ENCODE results near the gene TENT5A. TPM values are rescaled to one million over a fixed set of nuclear protein-coding genes. Genes with fewer than 3 reads are reported as not detected.

The TENT5A gene
- total RNA-seq, 1 donor from 2014 or later = 9.2 TPM

DNA sequence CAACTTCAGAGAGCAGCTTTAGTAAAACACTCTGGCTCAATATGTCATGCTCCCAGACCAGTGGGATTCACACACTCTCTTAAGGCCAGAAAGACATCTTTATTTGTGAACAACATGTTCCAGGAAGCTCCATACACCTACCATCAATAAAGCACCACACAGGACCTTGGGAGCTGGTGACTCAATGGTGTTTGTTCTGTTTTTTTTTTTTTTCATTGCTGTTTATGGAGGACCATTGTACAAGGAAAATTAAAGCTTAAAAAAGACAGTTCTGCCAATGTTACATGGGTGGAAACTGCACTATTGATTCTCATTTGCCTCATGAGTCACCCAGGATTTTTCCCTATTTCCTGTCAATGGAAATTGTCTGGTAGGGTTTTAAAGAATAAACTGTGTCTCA, 36.3 kb upstream of the TENT5A start:
- TF ChIP-seq, protein P1, sequence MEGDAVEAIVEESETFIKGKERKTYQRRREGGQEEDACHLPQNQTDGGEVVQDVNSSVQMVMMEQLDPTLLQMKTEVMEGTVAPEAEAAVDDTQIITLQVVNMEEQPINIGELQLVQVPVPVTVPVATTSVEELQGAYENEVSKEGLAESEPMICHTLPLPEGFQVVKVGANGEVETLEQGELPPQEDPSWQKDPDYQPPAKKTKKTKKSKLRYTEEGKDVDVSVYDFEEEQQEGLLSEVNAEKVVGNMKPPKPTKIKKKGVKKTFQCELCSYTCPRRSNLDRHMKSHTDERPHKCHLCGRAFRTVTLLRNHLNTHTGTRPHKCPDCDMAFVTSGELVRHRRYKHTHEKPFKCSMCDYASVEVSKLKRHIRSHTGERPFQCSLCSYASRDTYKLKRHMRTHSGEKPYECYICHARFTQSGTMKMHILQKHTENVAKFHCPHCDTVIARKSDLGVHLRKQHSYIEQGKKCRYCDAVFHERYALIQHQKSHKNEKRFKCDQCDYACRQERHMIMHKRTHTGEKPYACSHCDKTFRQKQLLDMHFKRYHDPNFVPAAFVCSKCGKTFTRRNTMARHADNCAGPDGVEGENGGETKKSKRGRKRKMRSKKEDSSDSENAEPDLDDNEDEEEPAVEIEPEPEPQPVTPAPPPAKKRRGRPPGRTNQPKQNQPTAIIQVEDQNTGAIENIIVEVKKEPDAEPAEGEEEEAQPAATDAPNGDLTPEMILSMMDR (IDR thresholded peaks at IDR 0.05; ENCODE audit: insufficient read depth, low read length, severe bottlenecking) = no peak
- H3K27me3 ChIP-seq (ENCODE audit: control insufficient read depth, insufficient read depth, low read length) = no peaks in the 10 kb centered on the region
- H3K36me3 ChIP-seq (ENCODE audit: control insufficient read depth, insufficient read depth, low read length) = no peaks in the 10 kb centered on the region
- DNase-seq (ENCODE audit: low read depth) (peak; percentile 21), FAIRE-seq (no peak)
- H3K4me3 ChIP-seq (ENCODE audit: low read depth, low read length) = no peak overlapping the region

DNA sequence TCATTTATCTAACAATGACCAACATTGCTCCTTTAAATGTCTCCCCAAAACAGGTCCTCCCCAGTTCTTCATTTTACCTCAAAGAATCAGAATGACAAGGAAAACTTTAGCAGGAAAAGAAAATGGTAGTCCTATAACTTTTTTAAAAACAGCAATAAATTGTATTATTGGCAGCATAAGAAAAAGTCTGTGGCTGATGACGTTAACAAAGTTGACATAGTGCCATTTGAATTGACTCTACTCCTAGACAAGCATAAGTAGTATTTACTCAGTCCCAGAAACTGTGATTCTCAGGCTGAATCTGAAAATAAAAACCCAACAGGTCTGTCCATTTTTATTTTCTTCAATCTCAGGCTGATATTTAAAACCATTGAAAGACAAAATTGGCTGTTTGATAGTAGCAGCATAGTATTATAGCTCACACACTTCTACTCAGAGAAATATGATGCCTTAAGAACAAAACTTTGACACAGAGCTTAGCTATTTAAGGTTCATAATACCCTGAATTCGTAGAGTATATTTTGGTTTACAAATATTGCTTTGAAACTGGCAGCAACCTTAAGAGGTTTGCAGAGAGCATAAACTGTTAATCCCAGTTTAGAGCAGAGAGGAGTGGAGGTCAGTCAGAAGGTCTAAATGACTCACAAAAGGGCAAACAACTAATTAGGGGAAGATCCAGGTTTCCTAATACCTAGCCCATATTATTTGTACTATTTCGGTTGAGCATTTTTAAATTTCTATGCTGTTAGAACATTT, 35.0 kb upstream of the TENT5A start:
- H3K36me3 ChIP-seq (ENCODE audit: control insufficient read depth, insufficient read depth, low read length) = no peaks in the 10 kb centered on the region
- TF ChIP-seq, protein P1 (IDR thresholded peaks at IDR 0.05; ENCODE audit: insufficient read depth, low read length, severe bottlenecking) = no peak
- H3K4me3 ChIP-seq (ENCODE audit: low read depth, low read length) = no peak overlapping the region
- DNase-seq (ENCODE audit: low read depth) (peak; percentile 40), FAIRE-seq (no peak)
- no peaks in the 10 kb centered on the region for H3K27me3 ChIP-seq (ENCODE audit: control insufficient read depth, insufficient read depth, low read length)

DNA sequence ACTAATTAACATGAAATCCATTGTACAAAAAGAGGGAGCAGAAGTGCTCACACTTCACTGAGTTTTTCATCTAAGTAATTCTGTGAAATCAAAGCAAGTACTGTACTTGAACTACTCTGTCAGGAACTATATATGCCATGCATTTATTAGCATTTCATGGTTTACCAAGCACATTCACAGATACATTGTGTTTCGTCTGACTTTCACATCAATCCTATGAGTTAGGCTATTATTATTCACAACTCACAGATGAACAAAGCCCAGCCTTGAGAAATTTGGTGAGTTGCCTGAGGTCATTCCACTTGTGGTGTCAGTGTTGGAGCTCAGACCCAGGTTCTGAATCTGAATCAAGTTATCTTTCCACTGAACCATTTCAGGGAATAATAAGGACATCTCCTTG, 33.7 kb upstream of the TENT5A start:
- DNase-seq (ENCODE audit: low read depth) (no peak), FAIRE-seq (no peak)
- Histone ChIP-seq H3K36me3 (ENCODE audit: control insufficient read depth, insufficient read depth, low read length) (no peaks in the 10 kb centered on the region), H3K27me3 (ENCODE audit: control insufficient read depth, insufficient read depth, low read length) (no peaks in the 10 kb centered on the region), H3K4me3 (ENCODE audit: low read depth, low read length) (no peak overlapping the region)
- TF ChIP-seq, protein P1 (IDR thresholded peaks at IDR 0.05; ENCODE audit: insufficient read depth, low read length, severe bottlenecking) = no peak

DNA sequence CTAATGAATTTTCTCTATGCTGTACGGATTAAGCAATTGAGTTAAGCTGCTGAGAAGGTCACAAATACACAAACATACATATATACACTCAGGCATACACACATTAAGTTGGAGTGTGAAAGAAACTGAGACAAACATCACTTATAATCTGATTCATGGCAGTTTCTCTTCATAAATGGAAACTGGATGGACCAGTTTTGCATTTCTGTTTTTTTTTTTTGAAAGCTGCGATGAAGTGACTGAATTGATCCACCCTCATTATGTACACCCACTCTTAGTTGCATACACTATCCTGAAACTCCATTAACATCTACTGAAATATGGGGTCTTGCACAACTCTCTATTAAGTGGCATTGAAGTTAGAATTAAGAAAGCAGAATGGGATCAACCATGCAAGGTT, 32.9 kb upstream of the TENT5A start:
- TF ChIP-seq, protein P1 (IDR thresholded peaks at IDR 0.05; ENCODE audit: insufficient read depth, low read length, severe bottlenecking) = no peak
- no peaks in the 10 kb centered on the region for H3K36me3 ChIP-seq (ENCODE audit: control insufficient read depth, insufficient read depth, low read length)
- no peak overlapping the region for H3K4me3 ChIP-seq (ENCODE audit: low read depth, low read length)
- no peaks in the 10 kb centered on the region for H3K27me3 ChIP-seq (ENCODE audit: control insufficient read depth, insufficient read depth, low read length)
- peak; percentile 73 for DNase-seq (ENCODE audit: low read depth)
- no peak for FAIRE-seq

DNA sequence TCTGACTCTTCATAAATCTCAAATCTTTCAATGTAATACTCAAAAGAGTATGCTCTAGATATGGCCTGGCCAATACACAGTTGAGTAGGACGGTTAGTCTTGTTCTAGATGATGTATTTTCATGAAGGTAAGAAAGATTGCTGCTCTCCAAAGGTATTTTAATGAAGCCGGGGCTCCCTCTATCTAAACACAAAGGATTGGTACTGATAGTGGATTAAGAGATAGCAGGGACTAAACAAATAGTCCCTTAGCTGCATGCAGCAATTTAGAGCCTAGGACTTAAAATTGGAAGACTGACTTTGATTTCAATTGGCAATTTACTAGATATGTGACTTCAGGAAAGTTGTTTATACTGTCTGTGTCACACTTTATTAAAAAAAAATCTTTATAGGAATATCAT, 31.4 kb upstream of the TENT5A start:
- Histone ChIP-seq H3K27me3 (ENCODE audit: control insufficient read depth, insufficient read depth, low read length) (no peaks in the 10 kb centered on the region), H3K4me3 (ENCODE audit: low read depth, low read length) (no peak overlapping the region), H3K36me3 (ENCODE audit: control insufficient read depth, insufficient read depth, low read length) (no peaks in the 10 kb centered on the region)
- no peak for DNase-seq (ENCODE audit: low read depth)
- no peak for FAIRE-seq
- TF ChIP-seq, protein P1 (IDR thresholded peaks at IDR 0.05; ENCODE audit: insufficient read depth, low read length, severe bottlenecking) = no peak

DNA sequence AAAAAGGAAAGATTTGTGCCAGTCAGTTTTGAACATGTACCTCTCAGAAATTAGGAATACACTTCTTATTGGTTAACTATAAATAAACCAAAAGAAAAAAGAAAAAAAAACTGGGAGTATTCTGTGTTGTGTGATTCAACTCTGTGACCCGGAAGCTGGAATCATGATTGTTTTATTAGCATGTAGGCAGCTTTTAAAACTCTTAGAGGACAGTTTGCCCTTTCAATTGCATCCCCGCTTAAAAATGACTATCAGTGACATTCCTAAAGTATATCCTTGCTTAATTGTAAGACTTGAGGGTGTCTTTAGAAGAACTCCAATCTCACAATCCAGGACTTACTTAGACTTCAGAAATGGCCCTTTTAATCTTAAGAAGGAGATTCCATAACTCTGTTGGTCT, 29.1 kb upstream of the TENT5A start:
- no peak overlapping the region for H3K4me3 ChIP-seq (ENCODE audit: low read depth, low read length)
- FAIRE-seq = no peak
- no peaks in the 10 kb centered on the region for H3K36me3 ChIP-seq (ENCODE audit: control insufficient read depth, insufficient read depth, low read length)
- DNase-seq (ENCODE audit: low read depth) = no peak
- H3K27me3 ChIP-seq (ENCODE audit: control insufficient read depth, insufficient read depth, low read length) = no peaks in the 10 kb centered on the region
- TF ChIP-seq, protein P1 (IDR thresholded peaks at IDR 0.05; ENCODE audit: insufficient read depth, low read length, severe bottlenecking) = no peak
